Measurements from ENCODE around the gene PTPN9. TPM values are rescaled to one million over a fixed set of nuclear protein-coding genes. Genes with fewer than 3 reads are reported as not detected.
"Not testable (repeated sequence)": the region's sequence is repeated elsewhere in the genome, so short reads cannot be mapped to it uniquely, and the experiment has no call there.

The PTPN9 gene
- polyA plus RNA-seq, 3 donors, result 40.2 to 48.3 (median 46.9) TPM

- DNase-seq (ENCODE audit: extremely low read depth in 1 of 11, low read depth in 9 of 11, low spot score in 4 of 11), result not testable (repeated sequence)
Measured at GRCh38 chr15:75477094-75477493, 102.0 kb downstream of the PTPN9 start.

GRCh38 chr15:75468913-75469598 lies 110.1 kb downstream of the PTPN9 start:
- DNase-seq (ENCODE audit: extremely low read depth in 1 of 11, low read depth in 9 of 11, low spot score in 4 of 11), result no peak

GRCh38 chr15:75460646-75461045 lies 118.5 kb downstream of the PTPN9 start:
- no peak for DNase-seq (ENCODE audit: extremely low read depth in 1 of 11, low read depth in 9 of 11, low spot score in 4 of 11)

- no peak for DNase-seq (ENCODE audit: extremely low read depth in 1 of 11, low read depth in 9 of 11, low spot score in 4 of 11)
Measured at GRCh38 chr15:75459581-75459980, 119.5 kb downstream of the PTPN9 start.

GRCh38 chr15:75456710-75457109 lies 122.4 kb downstream of the PTPN9 start:
- no peak for DNase-seq (ENCODE audit: extremely low read depth in 1 of 11, low read depth in 9 of 11, low spot score in 4 of 11)

- DNase-seq (ENCODE audit: extremely low read depth in 1 of 11, low read depth in 9 of 11, low spot score in 4 of 11), result peak in 2 of 11 donors; percentile 17 to 33
Measured at GRCh38 chr15:75455982-75456531, 123.1 kb downstream of the PTPN9 start.

- DNase-seq (ENCODE audit: extremely low read depth in 1 of 11, low read depth in 9 of 11, low spot score in 4 of 11), result peak in 9 of 11 donors; percentile 75 to 90 (median 86)
Measured at GRCh38 chr15:75455424-75455981, 123.6 kb downstream of the PTPN9 start.

- peak in 5 of 11 donors; percentile 12 to 70 (median 58) for DNase-seq (ENCODE audit: extremely low read depth in 1 of 11, low read depth in 9 of 11, low spot score in 4 of 11)
Measured at GRCh38 chr15:75454471-75455378, 124.4 kb downstream of the PTPN9 start.

GRCh38 chr15:75453703-75454470 lies 125.2 kb downstream of the PTPN9 start:
- DNase-seq (ENCODE audit: extremely low read depth in 1 of 11, low read depth in 9 of 11, low spot score in 4 of 11), result peak; percentile 99 to 100 (median 100)

- DNase-seq (ENCODE audit: extremely low read depth in 1 of 11, low read depth in 9 of 11, low spot score in 4 of 11), result peak in 7 of 11 donors; percentile 19 to 43 (median 30)
Measured at GRCh38 chr15:75452865-75453702, 126.0 kb downstream of the PTPN9 start.

GRCh38 chr15:75452364-75452864 lies 126.7 kb downstream of the PTPN9 start:
- DNase-seq (ENCODE audit: extremely low read depth in 1 of 11, low read depth in 9 of 11, low spot score in 4 of 11), result peak in 7 of 11 donors; percentile 55 to 75 (median 69)

- DNase-seq (ENCODE audit: extremely low read depth in 1 of 11, low read depth in 9 of 11, low spot score in 4 of 11), result peak; percentile 96 to 100 (median 99)
Measured at GRCh38 chr15:75451674-75452363, 127.3 kb downstream of the PTPN9 start, which contains the start of gene SIN3A. Gene SIN3A, minus strand, starts transcription at chr15:75451690. Its CDS starts 21,315 bp downstream, at chr15:75430375.

- DNase-seq (ENCODE audit: extremely low read depth in 1 of 11, low read depth in 9 of 11, low spot score in 4 of 11), result no peak
Measured at GRCh38 chr15:75451202-75451673, 127.9 kb downstream of the PTPN9 start.

GRCh38 chr15:75450307-75451201 lies 128.6 kb downstream of the PTPN9 start:
- DNase-seq (ENCODE audit: extremely low read depth in 1 of 11, low read depth in 9 of 11, low spot score in 4 of 11), result peak in 9 of 11 donors; percentile 81 to 96 (median 94)

GRCh38 chr15:75449585-75450306 lies 129.4 kb downstream of the PTPN9 start:
- no peak for DNase-seq (ENCODE audit: extremely low read depth in 1 of 11, low read depth in 9 of 11, low spot score in 4 of 11)
